B cell (primary cell): ENCODE measurements around the gene ITGA5.

Source experiments
- CTCF ChIP-seq: fragments of 200-600 bp; IDR thresholded peaks from one replicate; pipeline ENCODE4 v1.8.0; 2022; ENCODE audit warnings: antibody characterized with exemption, mild to moderate bottlenecking
- EZH2 ChIP-seq: IDR thresholded peaks from 2 replicates; pipeline ENCODE4 v1.6.1; 2012; ENCODE audit warnings: borderline replicate concordance, low read depth, mild to moderate bottlenecking, moderate library complexity, low read length; ENCODE audit not compliant: insufficient read depth, poor library complexity, severe bottlenecking

GRCh38 chr12:54405573-54405972, 13.5 kb downstream of the ITGA5 start:
- TF ChIP-seq CTCF: no peak
- no peak for TF ChIP-seq EZH2
